Measurements from ENCODE around the gene NFKB2.

GRCh38 chr10:102389894-102390293 is 5.6 kb upstream of the NFKB2 start:
- TF ChIP-seq GATA2 (IDR thresholded peaks at IDR 0.05; ENCODE audit: low read depth, low read length) (no peak), GATA3 (IDR thresholded peaks at IDR 0.05; ENCODE audit: low read depth, low read length) (no peak)
